Measurements from ENCODE around the gene EPN2.
A peak's percentile ranks its signal among the peaks of the same experiment; 100 is the strongest.
"Not testable (repeated sequence)": the region's sequence is repeated elsewhere in the genome, so short reads cannot be mapped to it uniquely, and the experiment has no call there.

The EPN2 gene

GRCh38 chr17:19237139-19237388, at the start of gene EPN2:
TSS of gene EPN2 (plus strand) at chr17:19237366. CDS start at chr17:19283120, 45,754 bp downstream.
- DNase-seq, result peak; percentile 84

- not testable (repeated sequence) for DNase-seq
Measured at GRCh38 chr17:19187883-19188869, 49.0 kb upstream of the EPN2 start.

- DNase-seq, result not testable (repeated sequence)
Measured at GRCh38 chr17:19188870-19189708, 48.1 kb upstream of the EPN2 start.

GRCh38 chr17:19189781-19190405, 47.3 kb upstream of the EPN2 start:
- not testable (repeated sequence) for DNase-seq

GRCh38 chr17:19196382-19197204, 40.6 kb upstream of the EPN2 start:
- DNase-seq, result not testable (repeated sequence)

GRCh38 chr17:19202448-19202847, 34.7 kb upstream of the EPN2 start:
- not testable (repeated sequence) for DNase-seq

GRCh38 chr17:19203429-19203828, 33.7 kb upstream of the EPN2 start:
- not testable (repeated sequence) for DNase-seq

GRCh38 chr17:19215074-19215860, 21.9 kb upstream of the EPN2 start:
- DNase-seq, result not testable (repeated sequence)

GRCh38 chr17:19216148-19216926, 20.8 kb upstream of the EPN2 start:
- not testable (repeated sequence) for DNase-seq

GRCh38 chr17:19218914-19219313, 18.3 kb upstream of the EPN2 start:
- DNase-seq, result not testable (repeated sequence)

GRCh38 chr17:19219384-19219783, 17.8 kb upstream of the EPN2 start:
- DNase-seq, result not testable (repeated sequence)

- DNase-seq, result not testable (repeated sequence)
Measured at GRCh38 chr17:19220195-19220594, 17.0 kb upstream of the EPN2 start.

- not testable (repeated sequence) for DNase-seq
Measured at GRCh38 chr17:19226610-19227588, 10.3 kb upstream of the EPN2 start.

- DNase-seq, result not testable (repeated sequence)
Measured at GRCh38 chr17:19234676-19235075, 2.5 kb upstream of the EPN2 start.

- DNase-seq, result not testable (repeated sequence)
Measured at GRCh38 chr17:19236351-19237138, 621 bp upstream of the EPN2 start.

- peak; percentile 72 for DNase-seq
Measured at GRCh38 chr17:19237389-19238166, 412 bp downstream of the EPN2 start.

- DNase-seq, result no peak
Measured at GRCh38 chr17:19238167-19238505, 970 bp downstream of the EPN2 start.

- DNase-seq, result no peak
Measured at GRCh38 chr17:19239544-19239943, 2.4 kb downstream of the EPN2 start.

Measured in right forelimb (tissue), 1 donor.